Measurements from ENCODE around the gene HRH1. TPM values are rescaled to one million over a fixed set of nuclear protein-coding genes. Genes with fewer than 3 reads are reported as not detected.

Gene HRH1
- total and polyA plus RNA-seq, 2 donors (not counting 3 experiments of a cell fraction or from before 2014, with no cell fraction given), result 16.2 to 21.2 TPM

GRCh38 chr3:11230832-11231231, 76.5 kb downstream of the HRH1 start:
- H4K20me1 ChIP-seq (replicated peaks; ENCODE audit: control insufficient read depth, extremely low read depth, insufficient read depth, low read length), result no peaks in the 10 kb centered on the region
- peaks cover 15% of the 10 kb centered on the region for H3K4me1 ChIP-seq (ENCODE audit: control insufficient read depth, extremely low read depth, insufficient read depth, low read length)
- peaks cover 59% of the 10 kb centered on the region for H3K79me2 ChIP-seq (ENCODE audit: control insufficient read depth, insufficient read depth, low read length)
- FAIRE-seq (no peak), DNase-seq (ENCODE audit: low read depth, low spot score) (no peak)
- no peaks in the 10 kb centered on the region for H3K27me3 ChIP-seq (ENCODE audit: control insufficient read depth in 2 of 2, insufficient read depth in 2 of 2, low read length in 2 of 2)
- intact Hi-C loops (cut with micrococcal nuclease) (no loop called here), dilution Hi-C loops (cut with MboI; ENCODE audit: extremely low pct_ligation_motif_present, low sequenced_read_pairs) (no loop called here)
- no peak overlapping the region for H3K27ac ChIP-seq (ENCODE audit: insufficient read depth, low read depth, low read length)
- H3K9me1 ChIP-seq (replicated peaks; ENCODE audit: control insufficient read depth, extremely low read depth, insufficient read depth, low read length), result no peaks in the 10 kb centered on the region
- H3K36me3 ChIP-seq (ENCODE audit: control insufficient read depth in 2 of 2, extremely low read depth in 1 of 2, insufficient read depth in 2 of 2, low read length in 2 of 2), result peaks cover 0 to 6% of the 10 kb centered on the region in 2 experiments
- CTCF ChIA-PET, result interaction anchor here (1.9 kb wide), 1 partner anchor 104 kb away, joined by 5 read pairs; no protein-coding TSS in a partner anchor
- TF ChIP-seq FOS (IDR thresholded peaks at IDR 0.05; ENCODE audit: borderline replicate concordance, insufficient read depth, low read length) (no peak), MAX (IDR thresholded peaks at IDR 0.05; ENCODE audit: insufficient read depth, insufficient read length) (no peak), POLR2AphosphoS5 (IDR thresholded peaks at IDR 0.05; ENCODE audit: insufficient read depth, low read depth, low read length) (no peak), POLR2A (IDR thresholded peaks at IDR 0.05; ENCODE audit: low read depth, low read length) (no peak), EZH2 (IDR thresholded peaks at IDR 0.05; ENCODE audit: borderline replicate concordance, low read depth, low read length, severe bottlenecking) (no peak), CTCF (IDR thresholded peaks at IDR 0.05; ENCODE audit: extremely low read depth in 1 of 2, insufficient read depth in 1 of 2, low read depth in 1 of 2, low read length in 2 of 2) (no peak), JUN (IDR thresholded peaks at IDR 0.05; ENCODE audit: borderline replicate concordance, insufficient read depth, insufficient read length, low read depth) (no peak), GATA2 (IDR thresholded peaks at IDR 0.05; ENCODE audit: insufficient read depth, insufficient read length, low read depth, low read length) (no peak), MYC (IDR thresholded peaks at IDR 0.05; ENCODE audit: low read depth, low read length) (no peak)
- no peak overlapping the region for H3K9ac ChIP-seq (replicated peaks; ENCODE audit: extremely low read depth, insufficient read depth, low read length)
- H3K4me2 ChIP-seq (ENCODE audit: insufficient read depth, low read length), result no peak overlapping the region
- POLR2A ChIA-PET, result no interaction called here
- H3K9me3 ChIP-seq (replicated peaks; ENCODE audit: control insufficient read depth, insufficient read depth, low read length), result no peaks in the 10 kb centered on the region
- no peak overlapping the region for H3K4me3 ChIP-seq (replicated peaks in 1 of 3; ENCODE audit: insufficient read depth in 1 of 3, low read depth in 1 of 3, low read length in 3 of 3)
- no peak overlapping the region for H2AFZ ChIP-seq (ENCODE audit: low read depth, low read length)
- no TSS peak for BruUV-seq (replicated peaks)
